SW480 (cell line): Measurements from ENCODE around the gene EPGN.

Experiments used
- DNase-seq: peaks from one replicate; pipeline ENCODE4 v3.0.0-alpha.2; 2016; ENCODE audit warnings: low spot score

The EPGN gene, protein sequence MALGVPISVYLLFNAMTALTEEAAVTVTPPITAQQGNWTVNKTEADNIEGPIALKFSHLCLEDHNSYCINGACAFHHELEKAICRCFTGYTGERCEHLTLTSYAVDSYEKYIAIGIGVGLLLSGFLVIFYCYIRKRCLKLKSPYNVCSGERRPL

DNA sequence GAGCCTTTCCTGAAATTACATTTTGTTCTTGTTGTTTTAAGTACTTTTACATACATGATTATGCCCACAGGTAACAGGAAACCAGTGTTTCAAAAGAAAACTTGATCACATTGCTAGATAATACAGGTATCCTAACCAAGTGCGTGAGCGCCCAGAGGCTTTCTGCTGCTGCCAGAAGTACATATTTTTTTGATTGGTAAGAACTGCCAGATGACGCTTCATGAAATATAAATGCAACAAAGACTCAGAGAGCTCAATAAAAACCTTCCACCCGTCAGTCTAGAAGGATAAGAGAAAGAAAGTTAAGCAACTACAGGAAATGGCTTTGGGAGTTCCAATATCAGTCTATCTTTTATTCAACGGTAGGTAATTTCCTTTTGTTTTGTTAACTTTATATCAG, at the start of gene EPGN:
Gene EPGN (plus strand): TSS at position 256 of the 400 bp plus-strand sequence. CDS start 64 bp downstream, at position 320.
- DNase-seq, result no peak

DNA sequence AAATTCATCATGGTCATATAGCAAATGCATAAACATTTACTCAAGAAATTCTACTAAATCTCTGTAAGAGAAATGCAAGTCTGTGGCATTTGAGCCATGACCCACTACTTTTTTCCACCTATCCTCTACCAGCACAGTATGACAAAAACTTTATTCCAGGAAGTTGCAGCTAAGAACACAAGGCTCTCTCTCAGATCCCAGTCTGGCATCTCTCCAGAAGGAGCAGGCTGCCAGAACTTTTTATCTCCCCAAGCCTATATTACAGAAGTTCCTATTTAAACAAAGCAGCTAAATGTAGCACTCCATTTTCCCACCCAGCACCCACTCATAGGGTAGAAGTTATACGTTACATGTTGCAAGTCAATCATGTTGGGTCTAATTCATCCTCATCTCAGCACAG, 49.3 kb upstream of the EPGN start:
- no peak for DNase-seq

DNA sequence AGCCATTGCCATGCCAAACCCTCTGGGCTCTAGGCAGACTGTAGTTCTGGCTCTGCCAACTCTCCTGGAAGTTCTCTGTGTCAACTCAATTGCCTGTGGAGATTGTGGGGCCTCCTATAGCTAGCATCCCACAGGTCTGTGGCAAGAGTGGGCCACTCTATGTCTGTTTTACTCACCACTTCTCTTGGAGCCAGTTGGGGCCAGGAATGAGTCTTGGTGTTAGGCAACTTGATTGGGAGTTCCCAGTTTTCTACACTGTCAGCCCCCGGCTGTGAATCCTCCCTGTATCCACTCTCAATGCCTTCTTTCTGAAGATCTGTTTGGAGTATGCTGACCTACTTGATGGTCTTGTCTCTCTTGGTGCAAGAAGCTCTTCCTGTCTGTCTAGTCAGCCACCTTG, 48.2 kb upstream of the EPGN start:
- no peak for DNase-seq

DNA sequence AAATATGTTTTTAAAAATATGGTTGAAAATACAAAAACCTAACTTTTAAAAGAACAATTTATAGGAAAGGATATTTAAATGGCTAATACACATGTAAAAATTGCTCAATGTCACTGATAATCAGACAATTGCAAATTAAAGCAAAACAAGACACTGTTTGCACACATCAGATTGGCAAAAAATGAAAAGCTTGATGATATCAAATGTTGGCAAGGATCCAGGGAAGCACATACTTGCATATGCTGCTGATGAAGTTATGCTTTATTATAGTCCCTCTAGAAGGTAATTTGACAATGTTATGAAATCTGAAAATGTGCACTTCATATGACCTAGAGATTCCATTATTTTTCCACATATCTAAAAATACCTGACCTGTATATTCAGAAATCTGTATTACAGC, 45.7 kb upstream of the EPGN start:
- DNase-seq, result no peak

DNA sequence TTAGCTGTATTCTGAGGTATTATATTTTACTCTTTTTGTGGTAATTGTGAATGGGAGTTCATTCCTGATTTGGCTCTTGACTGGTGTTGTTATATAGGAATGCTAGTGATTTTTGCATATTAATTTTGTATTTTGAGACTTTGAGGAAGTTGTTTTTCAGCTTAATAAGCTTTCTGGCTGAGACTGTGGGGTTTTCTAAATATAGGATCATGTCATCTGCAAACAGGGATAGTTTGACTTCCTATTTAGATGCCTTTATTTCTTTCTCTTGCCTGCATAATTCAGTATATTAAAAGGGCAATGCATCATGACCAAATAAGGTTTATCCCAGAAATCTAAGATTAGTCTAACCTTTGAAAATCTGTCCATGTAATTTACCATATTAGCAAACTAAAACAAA, 44.7 kb upstream of the EPGN start:
- DNase-seq, result no peak

DNA sequence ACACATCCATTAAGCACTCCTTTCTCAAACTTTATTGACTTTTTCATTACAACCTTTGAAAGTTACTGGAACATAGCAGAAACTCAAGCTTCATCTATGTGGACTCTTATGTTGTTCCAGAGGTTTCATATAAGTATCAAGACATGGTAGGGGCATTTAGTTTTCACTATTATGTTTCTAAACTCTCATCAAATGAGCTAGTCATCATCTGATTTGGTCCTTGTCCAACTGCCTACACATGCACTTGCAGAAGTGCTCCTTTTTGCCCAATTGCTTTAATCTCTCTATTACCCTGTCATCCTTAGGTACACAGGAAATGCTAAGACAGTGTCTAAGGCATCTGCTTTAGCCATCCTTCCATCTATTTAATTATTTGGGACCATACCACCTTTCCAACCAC, 42.2 kb upstream of the EPGN start:
- DNase-seq, result no peak

DNA sequence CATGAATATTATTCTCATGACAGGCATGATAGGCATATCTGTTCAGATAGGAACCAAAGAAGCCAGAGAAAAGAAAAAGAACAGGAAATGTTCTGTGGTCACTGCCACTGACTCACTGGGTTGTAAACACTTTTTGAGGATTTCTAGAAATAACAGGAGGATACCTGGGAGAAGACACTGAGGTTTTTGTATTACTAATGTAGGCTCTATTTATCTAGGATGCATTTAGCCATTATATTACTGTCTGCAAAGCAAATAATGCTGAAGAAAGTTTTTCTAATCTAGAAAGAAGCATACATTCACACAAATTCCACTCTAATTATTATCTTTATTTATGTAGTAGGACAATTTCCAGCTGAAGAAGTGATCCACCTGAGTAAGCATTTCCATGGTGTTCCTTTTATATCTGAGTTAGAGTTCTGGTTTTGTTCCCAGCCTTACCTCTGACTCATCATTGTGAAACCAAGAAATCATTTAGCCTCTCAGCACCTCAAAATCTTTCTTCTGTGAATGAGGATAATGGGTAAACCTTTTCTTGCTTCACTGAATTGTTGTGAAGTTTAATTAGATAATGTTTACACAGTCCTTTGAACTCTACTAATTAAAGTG, 40.2 kb upstream of the EPGN start:
- DNase-seq, result peak; percentile 74

DNA sequence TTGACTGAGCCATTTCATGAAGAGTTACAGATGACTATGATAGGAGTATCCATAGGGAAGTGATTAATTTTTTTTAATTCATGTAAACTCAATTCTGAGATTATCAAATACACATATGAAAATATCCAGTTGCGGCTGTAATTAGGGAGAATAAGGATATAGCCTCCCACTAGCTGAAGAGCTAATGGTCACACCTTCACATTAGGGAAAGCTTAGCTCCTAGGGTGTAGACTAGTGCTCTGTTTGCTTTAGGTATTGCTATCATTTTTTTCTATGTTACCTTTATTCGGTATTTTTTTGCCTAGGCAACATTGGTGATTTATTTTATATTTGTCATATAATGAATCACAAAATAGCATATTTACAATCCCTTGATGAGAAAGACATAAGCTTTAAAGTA, 39.6 kb upstream of the EPGN start:
- no peak for DNase-seq

DNA sequence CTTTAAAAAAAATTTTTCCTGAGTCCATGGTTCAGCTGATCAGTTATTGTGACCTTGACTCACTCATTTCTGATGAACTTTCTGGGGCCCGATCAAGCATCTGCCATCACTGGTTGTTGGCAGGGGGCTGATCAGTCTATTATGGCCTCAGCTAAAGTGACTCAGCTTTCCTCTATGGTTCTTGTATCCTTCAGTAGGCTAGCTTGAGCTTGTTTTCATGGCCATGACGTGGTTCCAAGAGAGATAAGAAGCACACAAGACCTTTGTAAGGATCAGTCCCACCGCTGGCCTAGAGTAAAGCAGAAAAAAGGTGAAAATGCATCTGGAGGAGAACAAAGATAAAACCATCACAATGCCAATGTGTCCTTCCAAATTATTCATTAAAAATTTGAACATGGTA, 29.8 kb upstream of the EPGN start:
- no peak for DNase-seq

DNA sequence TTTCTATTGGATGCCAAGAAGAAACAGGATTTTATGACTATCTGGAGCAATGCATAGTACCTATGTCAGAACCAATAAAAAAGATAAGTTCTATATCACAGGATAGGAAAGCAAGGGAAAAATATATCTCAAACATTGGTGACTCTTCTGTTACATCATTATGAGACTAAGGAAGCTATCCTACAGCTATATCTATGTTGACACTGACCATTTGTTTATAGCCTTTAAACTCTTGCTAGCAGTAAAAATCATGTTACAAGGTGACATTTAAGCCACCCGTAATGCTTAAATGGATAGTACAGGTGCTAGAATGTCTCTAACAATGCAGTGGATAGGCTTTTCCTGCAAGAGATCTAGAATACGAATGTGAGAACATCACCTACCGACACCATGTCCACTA, 28.6 kb upstream of the EPGN start:
- no peak for DNase-seq

DNA sequence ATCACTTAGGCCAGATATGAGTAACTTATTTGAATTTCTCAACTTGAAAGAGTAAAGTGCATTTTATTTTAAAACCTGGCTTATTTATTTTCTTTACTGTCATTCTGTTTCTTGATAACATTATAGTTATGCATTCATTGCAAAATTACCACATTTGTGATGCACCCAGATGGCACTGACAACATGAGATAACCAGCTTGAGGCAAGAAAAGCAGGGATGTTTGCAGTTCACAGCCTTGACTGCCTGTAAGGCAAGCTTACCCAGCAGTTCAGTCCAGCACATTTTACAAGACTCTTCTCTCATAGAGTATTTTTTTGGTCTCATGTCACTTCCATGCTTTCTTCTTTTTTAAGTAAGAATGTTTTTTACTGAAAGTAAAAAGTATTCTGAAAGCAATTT, 25.3 kb upstream of the EPGN start:
- no peak for DNase-seq

DNA sequence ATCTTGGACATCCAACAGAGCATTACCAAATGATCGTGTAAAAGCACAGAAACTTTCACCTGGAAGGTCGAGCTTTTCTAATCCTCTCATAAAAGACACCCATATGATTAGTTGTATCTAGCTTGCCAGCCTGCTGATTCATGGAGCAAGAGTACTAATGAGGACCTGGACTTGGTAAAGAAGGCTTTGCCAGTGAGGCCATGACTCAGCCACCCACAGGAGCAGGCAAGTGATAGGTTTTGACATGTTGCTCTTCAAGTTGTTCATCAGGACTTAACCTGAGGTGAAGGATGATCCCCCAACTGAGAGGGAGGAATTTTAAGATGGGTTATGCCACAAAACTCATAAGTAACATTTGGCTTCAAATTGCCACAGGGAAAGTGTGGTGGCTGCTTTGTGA, 24.7 kb upstream of the EPGN start:
- no peak for DNase-seq

DNA sequence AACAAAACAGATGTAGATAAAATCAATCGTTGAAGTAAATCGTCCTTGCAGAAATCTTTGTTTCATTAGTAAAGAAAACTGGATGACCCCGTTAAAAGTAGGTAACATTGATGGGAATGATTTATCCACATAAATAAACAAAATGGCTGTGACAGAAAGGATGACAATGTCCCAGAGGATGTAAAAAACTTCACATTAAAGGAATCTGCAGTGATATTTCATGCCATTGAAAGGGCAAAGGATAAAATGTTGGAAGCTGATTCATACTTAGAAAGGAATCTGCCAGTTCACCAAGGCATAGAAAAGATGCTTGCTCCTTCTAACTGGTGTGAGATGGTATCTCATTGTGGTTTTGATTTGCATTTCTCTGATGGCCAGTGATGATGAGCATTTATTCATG, 24.2 kb upstream of the EPGN start:
- no peak for DNase-seq

DNA sequence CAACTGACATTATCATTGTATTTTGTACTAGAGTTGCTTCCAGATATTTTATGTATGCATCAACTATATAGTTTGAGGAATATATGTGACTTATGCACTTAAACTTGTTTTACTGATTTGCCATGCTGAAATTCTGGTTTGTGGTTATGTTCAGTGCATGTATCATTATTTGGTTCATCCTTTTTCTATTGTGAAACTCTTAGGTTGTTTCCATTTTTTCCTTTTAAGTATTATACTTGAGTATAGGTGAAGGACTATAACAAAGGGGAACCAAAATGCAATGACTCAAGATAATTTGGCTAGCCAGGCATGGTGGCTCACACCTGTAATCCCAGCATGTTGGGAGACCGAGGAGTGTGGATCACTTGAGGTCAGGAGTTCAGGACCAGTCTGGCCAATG, 21.1 kb upstream of the EPGN start:
- no peak for DNase-seq

DNA sequence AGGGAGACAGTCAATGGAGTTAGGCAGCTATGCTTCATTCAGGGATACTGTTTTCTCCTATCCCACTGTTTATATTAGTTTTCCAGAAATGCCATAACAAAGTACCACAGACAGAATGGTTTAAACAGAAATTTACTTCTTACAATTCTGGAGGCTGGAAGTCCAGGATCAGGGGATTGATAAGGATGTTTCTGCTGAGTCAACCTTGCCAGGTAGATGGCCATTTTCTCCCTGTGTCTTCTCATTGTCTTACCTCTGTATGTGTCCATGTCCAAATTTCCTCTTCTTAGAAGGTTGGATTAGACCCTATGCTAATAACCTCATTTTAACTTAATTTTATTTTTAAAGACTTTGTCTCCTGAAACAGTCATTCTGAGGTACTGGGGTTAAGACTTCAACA, 20.5 kb upstream of the EPGN start:
- no peak for DNase-seq

DNA sequence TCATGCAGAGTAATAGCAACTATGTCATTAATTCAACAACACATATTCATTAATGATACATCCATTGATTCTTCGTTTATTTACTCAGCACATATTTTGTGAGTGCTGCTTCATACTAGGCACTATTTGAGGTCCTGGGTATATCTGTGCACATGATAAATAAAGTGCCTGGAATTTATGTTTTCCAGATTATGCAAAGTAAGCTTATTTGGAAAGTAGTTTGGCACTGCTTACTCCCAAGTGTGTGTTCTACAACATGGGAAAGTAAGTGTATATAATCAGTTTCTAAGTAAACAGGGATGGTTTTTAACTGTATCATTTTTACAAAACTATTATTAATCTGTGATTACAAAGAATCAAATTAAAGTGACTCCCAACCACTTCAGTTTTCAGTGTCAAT, 16.8 kb upstream of the EPGN start:
- no peak for DNase-seq

DNA sequence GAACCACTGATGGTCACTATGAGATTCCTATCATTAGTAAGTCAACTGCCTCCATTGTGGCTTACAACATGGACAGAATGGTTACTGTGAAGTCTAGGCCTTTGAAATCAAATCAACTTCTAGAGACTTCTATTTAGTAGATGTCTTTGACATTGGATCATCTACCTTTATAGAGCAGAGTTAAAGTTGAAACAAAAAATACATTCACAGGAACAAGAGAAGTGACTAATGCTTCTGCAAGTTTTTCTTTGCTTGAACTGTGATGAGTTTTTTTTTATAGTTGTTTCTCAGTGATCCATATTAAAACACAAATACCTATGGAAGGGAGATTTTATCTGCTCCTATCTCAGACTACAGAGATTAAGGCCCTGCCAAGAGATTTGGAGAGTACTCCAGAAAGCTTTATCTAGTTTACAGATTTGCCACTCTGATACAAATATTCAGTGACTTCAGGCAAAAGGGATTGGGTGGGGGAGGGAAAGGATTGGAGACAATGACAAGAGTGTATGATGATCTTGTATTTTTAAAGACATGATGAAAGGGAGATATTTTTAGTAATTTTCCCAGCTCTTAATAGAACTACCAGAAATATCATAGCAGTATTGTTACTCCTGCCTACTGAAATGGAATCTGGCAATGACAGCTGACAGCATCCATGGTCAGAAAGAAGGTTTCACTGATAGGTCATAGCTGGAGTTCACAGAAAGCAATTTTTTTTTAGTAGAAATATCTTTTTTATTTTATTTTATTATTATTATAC, 16.0 kb upstream of the EPGN start:
- no peak for DNase-seq

DNA sequence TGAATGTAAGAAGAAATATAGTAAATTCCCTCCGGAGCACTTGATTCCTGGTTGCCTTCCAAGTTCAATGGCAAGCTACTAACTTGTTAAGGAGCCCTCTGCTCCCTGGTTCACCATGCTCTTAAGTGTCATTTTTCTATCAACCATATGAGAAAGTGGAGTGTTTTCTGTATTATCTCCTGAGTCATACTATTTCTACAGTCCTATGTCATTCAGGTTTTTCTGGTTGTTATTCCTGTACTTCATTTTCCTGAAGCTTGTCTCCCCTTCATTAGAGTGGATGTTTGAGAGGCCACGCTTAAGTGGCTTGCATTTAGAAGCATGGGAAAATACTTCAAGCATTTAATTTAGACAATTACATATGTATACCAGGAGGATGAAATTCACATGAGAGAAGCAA, 14.7 kb upstream of the EPGN start:
- no peak for DNase-seq

DNA sequence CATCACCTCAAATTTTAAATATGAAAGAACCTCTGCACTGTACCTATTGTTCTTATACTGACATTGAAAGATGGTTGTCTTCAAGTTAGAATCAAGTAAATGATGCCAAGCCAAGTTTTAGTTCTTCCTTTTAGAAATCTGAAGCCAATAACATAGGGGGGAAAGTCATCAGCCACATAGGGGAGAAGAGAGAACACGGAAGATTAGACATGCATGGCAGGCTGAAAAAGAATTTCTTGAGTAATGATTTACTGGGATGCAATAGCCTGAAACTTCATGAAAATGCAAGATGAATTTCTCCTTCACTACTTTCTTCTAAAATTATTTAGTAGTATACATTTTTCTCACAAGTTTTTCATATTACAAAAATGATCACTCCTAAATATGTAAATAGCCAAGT, 13.6 kb upstream of the EPGN start:
- DNase-seq, result no peak

DNA sequence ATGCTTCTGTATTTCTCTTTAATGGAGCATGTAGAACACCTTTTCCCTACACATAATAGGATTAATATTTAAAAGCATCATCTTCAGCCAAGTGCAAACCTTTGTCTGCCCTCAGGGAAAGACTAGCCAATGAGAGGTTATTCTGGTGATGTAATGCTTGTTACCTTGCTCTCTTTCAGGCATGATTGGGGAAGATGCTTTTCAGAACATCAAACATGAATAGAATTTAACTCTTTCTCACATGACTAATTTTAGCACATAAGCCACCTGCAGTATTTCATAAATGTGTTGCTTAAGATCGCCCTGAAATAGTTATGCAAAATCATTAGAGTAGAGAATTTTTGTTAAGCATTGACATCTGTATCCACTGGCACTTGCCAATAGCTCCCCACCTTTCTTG, 10.7 kb upstream of the EPGN start:
- no peak for DNase-seq

DNA sequence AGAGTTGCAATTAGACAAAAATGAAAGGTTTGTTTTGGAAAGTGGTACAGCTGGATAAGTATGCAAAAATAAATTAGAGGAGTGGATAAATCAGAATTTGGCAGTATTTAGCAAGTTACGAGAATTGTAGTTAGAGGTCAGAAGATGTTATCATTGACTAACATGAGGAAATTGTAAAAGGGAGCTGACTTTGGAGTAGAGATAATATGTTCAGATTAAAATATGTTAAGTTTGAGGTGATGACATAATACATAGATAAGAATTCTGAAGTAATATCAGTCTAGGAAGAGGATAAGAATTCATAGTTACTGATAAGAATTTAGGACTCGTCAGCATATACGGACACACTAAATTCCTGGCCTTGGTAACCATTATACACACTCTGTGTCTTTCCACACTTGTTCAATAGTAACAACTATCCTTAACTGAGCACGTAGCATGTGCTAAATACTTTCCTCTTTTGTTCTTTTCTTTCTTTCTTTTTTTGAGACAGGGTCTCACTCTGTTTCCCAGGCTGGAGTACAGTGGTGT, 4.1 kb upstream of the EPGN start:
- no peak for DNase-seq

DNA sequence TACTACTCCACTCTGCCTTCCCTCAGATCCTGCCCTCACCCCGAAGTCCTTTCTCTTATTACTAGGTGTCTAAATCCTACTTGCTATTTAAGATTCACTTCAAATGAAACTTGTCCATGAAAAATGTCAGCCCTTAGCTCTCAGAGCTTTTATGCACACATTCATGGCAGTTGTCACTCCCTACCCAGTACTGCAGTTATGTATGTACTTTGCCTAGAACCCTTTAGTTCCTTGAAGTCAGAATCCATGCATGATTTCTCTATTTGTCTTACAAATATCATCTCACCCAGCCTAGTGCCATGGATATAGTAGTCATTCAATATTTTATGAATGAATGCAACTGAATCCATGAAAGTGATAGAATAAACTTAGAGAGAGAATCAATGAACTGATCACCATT, 3.3 kb upstream of the EPGN start:
- DNase-seq, result no peak

DNA sequence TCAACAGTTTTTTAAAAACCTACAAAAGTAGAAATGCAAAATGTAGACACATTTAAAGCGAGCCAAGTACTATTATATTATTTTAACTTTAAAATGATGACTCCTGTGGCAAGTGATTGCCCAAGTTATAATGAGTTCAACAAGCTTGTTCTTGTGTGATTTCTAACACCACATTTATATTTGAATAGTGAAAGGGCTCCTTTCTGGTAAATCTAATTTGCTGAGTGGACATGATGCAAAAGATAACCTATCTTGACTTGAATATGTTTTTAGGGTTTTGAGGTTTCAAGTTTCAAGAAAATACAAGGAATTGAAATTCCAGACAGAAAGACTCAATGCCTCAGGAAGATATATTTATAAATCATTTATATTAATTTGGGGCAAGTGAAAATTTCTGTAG, 1.1 kb upstream of the EPGN start:
- no peak for DNase-seq

DNA sequence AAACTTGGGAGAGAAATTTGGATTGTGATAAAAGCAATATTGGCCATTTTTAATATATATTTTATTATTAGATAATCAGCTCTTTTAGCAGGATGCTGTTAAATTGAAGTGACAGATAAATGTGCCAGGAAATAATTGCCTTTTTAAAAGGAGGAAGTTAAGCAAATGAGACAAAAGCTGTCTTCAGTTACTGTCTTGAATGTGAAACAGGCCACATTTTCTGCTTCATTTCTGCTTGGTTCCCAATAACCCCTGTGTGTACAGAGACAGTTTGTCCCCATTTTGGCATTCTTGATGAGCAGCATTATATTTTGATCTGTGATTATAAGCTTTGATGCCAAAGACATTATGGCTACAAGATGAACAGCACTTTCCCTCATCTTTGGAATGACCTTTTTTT, 953 bp downstream of the EPGN start:
- no peak for DNase-seq
